Measurements from ENCODE around the gene CYP4X1.

- TF ChIP-seq CTCF (conservative IDR thresholded peaks at IDR 0.05; ENCODE audit: low read length) = no peak
- TF ChIP-seq EZH2phosphoT487 (IDR thresholded peaks at IDR 0.05; ENCODE audit: borderline replicate concordance) = no peak
Measured at GRCh38 chr1:46983166-46983829, 40.2 kb upstream of the CYP4X1 start.

All from Loucy (cell line).